ENCODE results near the gene NAPEPLD. TPM values are rescaled to one million over a fixed set of nuclear protein-coding genes. Genes with fewer than 3 reads are reported as not detected.

The NAPEPLD gene
- total RNA-seq, 2 experiments from 2014 or later, result 1.5 to 1.7 TPM

DNA sequence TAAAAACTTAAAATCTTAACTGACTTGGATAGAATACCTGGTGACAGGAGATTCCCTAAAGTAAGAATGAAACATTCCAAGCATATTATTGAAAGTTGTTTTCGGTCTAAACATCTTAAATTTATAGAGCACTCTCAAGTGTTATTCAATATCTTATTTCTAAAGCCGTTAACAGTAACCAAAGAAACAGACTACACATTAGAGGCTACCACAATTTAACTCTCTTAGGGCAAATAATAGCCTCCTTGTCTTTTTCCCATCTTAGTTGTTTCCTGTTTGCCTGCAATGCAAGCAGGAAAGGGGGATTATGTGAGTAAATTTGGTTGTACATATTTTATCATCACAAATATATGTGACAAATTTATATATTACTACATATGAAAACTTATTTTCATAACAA, 31.4 kb downstream of the NAPEPLD start:
- H3K4me3 ChIP-seq (ENCODE audit: low read length), result no peak overlapping the region
- H3K9me3 ChIP-seq (ENCODE audit: control insufficient read depth in 1 of 2, insufficient read depth in 1 of 2, low read length in 2 of 2), result no peaks in the 10 kb centered on the region
- H3K4me3 Mint-ChIP-seq, result no peak overlapping the region
- POLR2A ChIA-PET, result no interaction called here
- DNase-seq (no peak), ATAC-seq (ENCODE audit: poor library complexity) (no peak)
- CTCF ChIA-PET, result no interaction called here
- no peaks in the 10 kb centered on the region for H3K27me3 Mint-ChIP-seq
- peaks cover 74% of the 10 kb centered on the region for H3K36me3 Mint-ChIP-seq (ENCODE audit: low read depth)
- no peak overlapping the region for H3K27ac ChIP-seq (ENCODE audit: low read depth in 1 of 2, low read length in 2 of 2)
- H3K27me3 ChIP-seq (ENCODE audit: control insufficient read depth in 1 of 2, insufficient read depth in 2 of 2, low read length in 2 of 2), result no peaks in the 10 kb centered on the region
- H3K27ac Mint-ChIP-seq, result no peak overlapping the region
- H3K9me3 Mint-ChIP-seq, result peaks cover 2% of the 10 kb centered on the region
- peaks cover 17% of the 10 kb centered on the region for H3K36me3 ChIP-seq (ENCODE audit: insufficient read depth, low read length)
- H3K4me1 Mint-ChIP-seq (ENCODE audit: low read depth), result peaks cover 9% of the 10 kb centered on the region
- intact Hi-C loops (cut with DNase I, micrococcal nuclease), result no loop called here
- H3K4me1 ChIP-seq (ENCODE audit: insufficient read depth, low read length), result no peaks in the 10 kb centered on the region
- TF ChIP-seq, protein P1, sequence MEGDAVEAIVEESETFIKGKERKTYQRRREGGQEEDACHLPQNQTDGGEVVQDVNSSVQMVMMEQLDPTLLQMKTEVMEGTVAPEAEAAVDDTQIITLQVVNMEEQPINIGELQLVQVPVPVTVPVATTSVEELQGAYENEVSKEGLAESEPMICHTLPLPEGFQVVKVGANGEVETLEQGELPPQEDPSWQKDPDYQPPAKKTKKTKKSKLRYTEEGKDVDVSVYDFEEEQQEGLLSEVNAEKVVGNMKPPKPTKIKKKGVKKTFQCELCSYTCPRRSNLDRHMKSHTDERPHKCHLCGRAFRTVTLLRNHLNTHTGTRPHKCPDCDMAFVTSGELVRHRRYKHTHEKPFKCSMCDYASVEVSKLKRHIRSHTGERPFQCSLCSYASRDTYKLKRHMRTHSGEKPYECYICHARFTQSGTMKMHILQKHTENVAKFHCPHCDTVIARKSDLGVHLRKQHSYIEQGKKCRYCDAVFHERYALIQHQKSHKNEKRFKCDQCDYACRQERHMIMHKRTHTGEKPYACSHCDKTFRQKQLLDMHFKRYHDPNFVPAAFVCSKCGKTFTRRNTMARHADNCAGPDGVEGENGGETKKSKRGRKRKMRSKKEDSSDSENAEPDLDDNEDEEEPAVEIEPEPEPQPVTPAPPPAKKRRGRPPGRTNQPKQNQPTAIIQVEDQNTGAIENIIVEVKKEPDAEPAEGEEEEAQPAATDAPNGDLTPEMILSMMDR (IDR thresholded peaks at IDR 0.05), result no peak

DNA sequence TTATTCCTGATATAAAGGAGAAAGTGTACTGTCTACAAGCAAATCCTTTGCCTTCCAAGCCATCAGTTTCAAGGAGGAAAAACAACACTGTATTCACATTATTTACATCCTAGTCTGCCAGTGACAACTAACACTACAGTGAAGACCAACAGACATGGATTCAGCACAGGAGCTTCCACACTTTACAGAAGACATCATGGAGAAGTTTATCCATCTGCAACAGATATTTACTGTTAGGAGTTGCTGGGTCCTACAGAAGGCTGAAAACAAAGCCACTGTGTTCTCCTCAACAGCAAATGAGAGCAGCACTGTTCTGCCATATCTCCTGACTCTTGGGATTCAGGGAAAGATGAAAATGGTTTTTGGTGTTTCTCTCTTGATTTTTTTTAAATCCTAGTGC, 31.9 kb downstream of the NAPEPLD start:
- POLR2A ChIA-PET, result no interaction called here
- H3K9me3 Mint-ChIP-seq, result peaks cover 2% of the 10 kb centered on the region
- DNase-seq (no peak), ATAC-seq (ENCODE audit: poor library complexity) (no peak)
- H3K27ac Mint-ChIP-seq, result no peak overlapping the region
- TF ChIP-seq, protein P1 (IDR thresholded peaks at IDR 0.05), result no peak
- intact Hi-C loops (cut with DNase I, micrococcal nuclease), result no loop called here
- CTCF ChIA-PET, result no interaction called here
- H3K27me3 ChIP-seq (ENCODE audit: control insufficient read depth in 1 of 2, insufficient read depth in 2 of 2, low read length in 2 of 2), result no peaks in the 10 kb centered on the region
- no peak overlapping the region for H3K27ac ChIP-seq (ENCODE audit: low read depth in 1 of 2, low read length in 2 of 2)
- no peak overlapping the region for H3K4me3 Mint-ChIP-seq
- H3K4me1 ChIP-seq (ENCODE audit: insufficient read depth, low read length), result no peaks in the 10 kb centered on the region
- peaks cover 74% of the 10 kb centered on the region for H3K36me3 Mint-ChIP-seq (ENCODE audit: low read depth)
- no peaks in the 10 kb centered on the region for H3K27me3 Mint-ChIP-seq
- no peak overlapping the region for H3K4me3 ChIP-seq (ENCODE audit: low read length)
- H3K4me1 Mint-ChIP-seq (ENCODE audit: low read depth), result peaks cover 9% of the 10 kb centered on the region
- H3K9me3 ChIP-seq (ENCODE audit: control insufficient read depth in 1 of 2, insufficient read depth in 1 of 2, low read length in 2 of 2), result no peaks in the 10 kb centered on the region
- peaks cover 16% of the 10 kb centered on the region for H3K36me3 ChIP-seq (ENCODE audit: insufficient read depth, low read length)

DNA sequence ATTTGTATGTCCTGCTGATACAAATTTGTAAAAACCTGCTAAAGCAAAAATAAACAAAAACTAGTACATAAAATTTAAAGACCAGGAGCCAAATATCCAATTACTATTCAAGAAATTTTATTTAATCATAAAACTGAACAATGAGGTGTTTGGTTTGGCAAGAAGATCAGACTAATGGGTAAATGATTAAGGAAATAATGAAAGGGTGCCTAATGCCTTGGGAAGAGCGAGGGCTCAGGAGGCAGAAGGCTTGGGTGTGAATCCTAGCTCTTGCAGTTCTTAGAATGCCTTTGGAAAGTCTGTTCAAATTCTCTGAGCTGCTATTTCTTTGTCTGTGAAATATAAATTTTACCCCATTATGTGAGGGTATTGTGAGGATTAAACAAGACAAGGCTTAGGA, 32.4 kb downstream of the NAPEPLD start:
- Mint-ChIP-seq H3K27me3 (no peaks in the 10 kb centered on the region), H3K27ac (no peak overlapping the region), H3K9me3 (peaks cover 2% of the 10 kb centered on the region), H3K4me3 (no peak overlapping the region), H3K4me1 (ENCODE audit: low read depth) (peaks cover 6% of the 10 kb centered on the region), H3K36me3 (ENCODE audit: low read depth) (peaks cover 74% of the 10 kb centered on the region)
- H3K27ac ChIP-seq (ENCODE audit: low read depth in 1 of 2, low read length in 2 of 2), result no peak overlapping the region
- H3K9me3 ChIP-seq (ENCODE audit: control insufficient read depth in 1 of 2, insufficient read depth in 1 of 2, low read length in 2 of 2), result no peaks in the 10 kb centered on the region
- CTCF ChIA-PET, result no interaction called here
- intact Hi-C loops (cut with DNase I, micrococcal nuclease), result no loop called here
- peaks cover 14% of the 10 kb centered on the region for H3K36me3 ChIP-seq (ENCODE audit: insufficient read depth, low read length)
- no peaks in the 10 kb centered on the region for H3K27me3 ChIP-seq (ENCODE audit: control insufficient read depth in 1 of 2, insufficient read depth in 2 of 2, low read length in 2 of 2)
- TF ChIP-seq, protein P1 (IDR thresholded peaks at IDR 0.05), result no peak
- no peak overlapping the region for H3K4me3 ChIP-seq (ENCODE audit: low read length)
- H3K4me1 ChIP-seq (ENCODE audit: insufficient read depth, low read length), result no peaks in the 10 kb centered on the region
- DNase-seq (no peak), ATAC-seq (ENCODE audit: poor library complexity) (no peak)
- POLR2A ChIA-PET, result no interaction called here

Data from CD4-positive, alpha-beta T cell (primary cell).